Ishikawa (cell line): Measurements from ENCODE around the gene RPS6KA2.

Experiments used
- CEBPB ChIP-seq: IDR thresholded peaks from 2 replicates; pipeline ENCODE4 v1.6.1; 2012
- CREB1 ChIP-seq: IDR thresholded peaks from 2 replicates; pipeline ENCODE4 v1.6.1; 2012; ENCODE audit warnings: low read depth
- EGR1 ChIP-seq: IDR thresholded peaks from 2 replicates; pipeline ENCODE4 v1.6.1; 2012
- EP300 ChIP-seq: IDR thresholded peaks from 2 replicates; pipeline ENCODE4 v1.6.1; 2012; ENCODE audit warnings: borderline replicate concordance
- FOXM1 ChIP-seq: IDR thresholded peaks from 2 replicates; pipeline ENCODE4 v1.6.1; 2012; ENCODE audit warnings: low read depth, borderline replicate concordance
- MAX ChIP-seq: IDR thresholded peaks from 2 replicates; pipeline ENCODE4 v1.6.1; 2012
- NFIC ChIP-seq: IDR thresholded peaks from 2 replicates; pipeline ENCODE4 v1.6.1; 2012
- RAD21 ChIP-seq: IDR thresholded peaks from 2 replicates; pipeline ENCODE4 v1.6.1; 2012; ENCODE audit warnings: low read depth
- REST ChIP-seq: IDR thresholded peaks from 2 replicates; pipeline ENCODE4 v1.6.1; 2012; ENCODE audit warnings: low read depth, mild to moderate bottlenecking
- TAF1 ChIP-seq: IDR thresholded peaks from 2 replicates; pipeline ENCODE4 v1.6.1; 2012; ENCODE audit warnings: low read depth, mild to moderate bottlenecking
- TCF12 ChIP-seq: IDR thresholded peaks from 2 replicates; pipeline ENCODE4 v1.6.1; 2012; ENCODE audit warnings: low read depth
- TEAD4 ChIP-seq: IDR thresholded peaks from 2 replicates; pipeline ENCODE4 v1.6.1; 2012
- USF1 ChIP-seq: IDR thresholded peaks from 2 replicates; pipeline ENCODE4 v1.6.1; 2012
- YY1 ChIP-seq: IDR thresholded peaks from 2 replicates; pipeline ENCODE4 v1.6.1; 2012; ENCODE audit warnings: low read depth
- ZBTB7A ChIP-seq: IDR thresholded peaks from 2 replicates; pipeline ENCODE4 v1.6.1; 2012; ENCODE audit warnings: low read depth

The RPS6KA2 gene

GRCh38 chr6:166398348-166398747, 228.7 kb downstream of the RPS6KA2 start:
- TF ChIP-seq TCF12 (no peak), CEBPB (no peak), EP300 (no peak), MAX (no peak)

- TF ChIP-seq ZBTB7A (no peak), TEAD4 (no peak), FOXM1 (no peak), CREB1 (no peak), CEBPB (no peak), TCF12 (no peak), NFIC (no peak), YY1 (no peak), USF1 (no peak), EGR1 (no peak), RAD21 (no peak), REST (no peak), MAX (no peak), TAF1 (no peak)
Observed at GRCh38 chr6:166397849-166398248, 229.2 kb downstream of the RPS6KA2 start.

GRCh38 chr6:166395778-166396177, 231.3 kb downstream of the RPS6KA2 start:
- TF ChIP-seq FOXM1 (no peak), CREB1 (no peak), REST (no peak), USF1 (no peak)

GRCh38 chr6:166395351-166395750, 231.7 kb downstream of the RPS6KA2 start:
- TF ChIP-seq FOXM1: no peak
- TF ChIP-seq ZBTB7A: no peak
- TF ChIP-seq EP300: no peak
- TF ChIP-seq YY1: no peak
- TF ChIP-seq EGR1: no peak
- TF ChIP-seq CREB1: no peak
- TF ChIP-seq NFIC: no peak
- TF ChIP-seq RAD21: no peak
- TF ChIP-seq TCF12: no peak
- no peak for TF ChIP-seq REST
- no peak for TF ChIP-seq CEBPB
- no peak for TF ChIP-seq TEAD4
- TF ChIP-seq USF1: no peak
- TF ChIP-seq TAF1: no peak
- no peak for TF ChIP-seq MAX
